ENCODE measurements around the gene MAPK8IP1. TPM values are rescaled to one million over a fixed set of nuclear protein-coding genes. Genes with fewer than 3 reads are reported as not detected.

MAPK8IP1 gene
- total and polyA plus RNA-seq, 2 donors (not counting 3 experiments of a cell fraction or from before 2014, with no cell fraction given) = 4.1 to 4.8 TPM

- H3K9me1 ChIP-seq (replicated peaks; ENCODE audit: control insufficient read depth, extremely low read depth, insufficient read depth, low read length) = no peaks in the 10 kb centered on the region
- peaks cover 8 to 26% of the 10 kb centered on the region in 2 experiments for H3K36me3 ChIP-seq (ENCODE audit: control insufficient read depth in 2 of 2, extremely low read depth in 1 of 2, insufficient read depth in 2 of 2, low read length in 2 of 2)
- intact Hi-C loops (cut with micrococcal nuclease) = no loop called here
- POLR2A ChIA-PET = no interaction called here
- no peaks in the 10 kb centered on the region for H3K79me2 ChIP-seq (ENCODE audit: control insufficient read depth, insufficient read depth, low read length)
- CTCF ChIA-PET = interaction anchor here (1.1 to 7.1 kb wide), 3 partner anchors 9 to 54 kb away, joined by 3 to 52 read pairs (median 4); no protein-coding TSS in a partner anchor
- H3K4me3 ChIP-seq (replicated peaks in 1 of 3; ENCODE audit: insufficient read depth in 1 of 3, low read depth in 1 of 3, low read length in 3 of 3) = no peak overlapping the region
- no peak overlapping the region for H3K9ac ChIP-seq (replicated peaks; ENCODE audit: extremely low read depth, insufficient read depth, low read length)
- BruUV-seq (replicated peaks) = no TSS peak
- dilution Hi-C loops (cut with MboI; ENCODE audit: extremely low pct_ligation_motif_present, low sequenced_read_pairs) = no loop called here
- no peaks in the 10 kb centered on the region for H3K9me3 ChIP-seq (replicated peaks; ENCODE audit: control insufficient read depth, insufficient read depth, low read length)
- no peak for FAIRE-seq
- H3K27ac ChIP-seq (ENCODE audit: insufficient read depth, low read depth, low read length) = no peak overlapping the region
- no peak for DNase-seq (ENCODE audit: low read depth, low spot score)
- no peaks in the 10 kb centered on the region for H4K20me1 ChIP-seq (replicated peaks; ENCODE audit: control insufficient read depth, extremely low read depth, insufficient read depth, low read length)
- H3K4me1 ChIP-seq (ENCODE audit: control insufficient read depth, extremely low read depth, insufficient read depth, low read length) = no peaks in the 10 kb centered on the region
- no peaks in the 10 kb centered on the region for H3K27me3 ChIP-seq (ENCODE audit: control insufficient read depth in 2 of 2, insufficient read depth in 2 of 2, low read length in 2 of 2)
- TF ChIP-seq JUN (IDR thresholded peaks at IDR 0.05; ENCODE audit: borderline replicate concordance, insufficient read depth, insufficient read length, low read depth) (no peak), MYC (IDR thresholded peaks at IDR 0.05; ENCODE audit: low read depth, low read length) (no peak), POLR2AphosphoS5 (IDR thresholded peaks at IDR 0.05; ENCODE audit: insufficient read depth, low read depth, low read length) (no peak), GATA2 (IDR thresholded peaks at IDR 0.05; ENCODE audit: insufficient read depth, insufficient read length, low read depth, low read length) (no peak), EZH2 (IDR thresholded peaks at IDR 0.05; ENCODE audit: borderline replicate concordance, low read depth, low read length, severe bottlenecking) (no peak), CTCF (IDR thresholded peaks at IDR 0.05; ENCODE audit: extremely low read depth in 1 of 2, insufficient read depth in 1 of 2, low read depth in 1 of 2, low read length in 2 of 2) (no peak), POLR2A (IDR thresholded peaks at IDR 0.05; ENCODE audit: low read depth, low read length) (no peak), FOS (IDR thresholded peaks at IDR 0.05; ENCODE audit: borderline replicate concordance, insufficient read depth, low read length) (no peak)
- TF ChIP-seq, protein P1, sequence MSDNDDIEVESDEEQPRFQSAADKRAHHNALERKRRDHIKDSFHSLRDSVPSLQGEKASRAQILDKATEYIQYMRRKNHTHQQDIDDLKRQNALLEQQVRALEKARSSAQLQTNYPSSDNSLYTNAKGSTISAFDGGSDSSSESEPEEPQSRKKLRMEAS (IDR thresholded peaks at IDR 0.05; ENCODE audit: insufficient read depth, insufficient read length) = no peak
- H2AFZ ChIP-seq (ENCODE audit: low read depth, low read length) = no peak overlapping the region
- no peak overlapping the region for H3K4me2 ChIP-seq (ENCODE audit: insufficient read depth, low read length)
Observed at GRCh38 chr11:45949992-45950407, 64.5 kb downstream of the MAPK8IP1 start.

Other genes with a start within 250 kb of the MAPK8IP1 start
- gene CHST1, start 220.0 kb upstream of the MAPK8IP1 start, total RNA-seq = 40.5 and 71.2 TPM in 2 replicates
- 12.6 and 18.6 TPM in 2 replicates for gene CHST1, start 220.0 kb upstream of the MAPK8IP1 start, polyA plus RNA-seq
- 17.1 and 19.8 TPM in 2 replicates for gene SLC35C1, start 80.5 kb upstream of the MAPK8IP1 start, total RNA-seq
- 8.5 and 10.5 TPM in 2 replicates for gene SLC35C1, start 80.5 kb upstream of the MAPK8IP1 start, polyA plus RNA-seq
- gene CRY2, start 38.2 kb upstream of the MAPK8IP1 start, total RNA-seq = 8.8 and 11.7 TPM in 2 replicates
- 7.1 and 7.7 TPM in 2 replicates for gene CRY2, start 38.2 kb upstream of the MAPK8IP1 start, polyA plus RNA-seq
- 1.1 and 1.4 TPM in 2 replicates for gene FREY1, start 21.6 kb downstream of the MAPK8IP1 start, total RNA-seq
- 0.53 and 0.84 TPM in 2 replicates for gene FREY1, start 21.6 kb downstream of the MAPK8IP1 start, polyA plus RNA-seq
- gene PEX16, start 32.2 kb downstream of the MAPK8IP1 start, total RNA-seq = 25.7 and 27.4 TPM in 2 replicates
- gene PEX16, start 32.2 kb downstream of the MAPK8IP1 start, polyA plus RNA-seq = 32.2 and 36.8 TPM in 2 replicates
- not detected in 2 replicates for gene LARGE2, start 37.0 kb downstream of the MAPK8IP1 start, total RNA-seq
- 0.06 and 0.10 TPM in 2 replicates for gene LARGE2, start 37.0 kb downstream of the MAPK8IP1 start, polyA plus RNA-seq
- gene PHF21A, start 235.8 kb downstream of the MAPK8IP1 start, total RNA-seq = 26.9 and 30.5 TPM in 2 replicates
- 11.9 and 14.1 TPM in 2 replicates for gene PHF21A, start 235.8 kb downstream of the MAPK8IP1 start, polyA plus RNA-seq